Fibroblast of lung (primary cell): Measurements from ENCODE around the gene CYB561D2. TPM values are rescaled to one million over a fixed set of nuclear protein-coding genes. Genes with fewer than 3 reads are reported as not detected.

Experiments used
- DNase-seq, 2 donors: peaks; one replicate each; pipeline versions ENCODE4 v3.0.0 to v3.0.0-alpha.2; 2010; ENCODE audit warnings: low read depth in 2 of 2
- H2AFZ ChIP-seq: 2 replicates; pipeline ENCODE4 v1.5.1; 2012; ENCODE audit warnings: low read length, control low read depth, inconsistent platforms
- H3K27ac ChIP-seq: 2 replicates; pipeline ENCODE4 v1.5.1; 2011; ENCODE audit warnings: low read length, control low read depth; ENCODE audit not compliant: insufficient read depth
- H3K27me3 ChIP-seq: 2 replicates; pipeline ENCODE4 v1.5.1; 2011; ENCODE audit warnings: mild to moderate bottlenecking, low read length; ENCODE audit not compliant: control insufficient read depth, insufficient read depth
- H3K36me3 ChIP-seq: 2 replicates; pipeline ENCODE4 v1.5.1; 2011; ENCODE audit warnings: low read length; ENCODE audit not compliant: control insufficient read depth, insufficient read depth
- H3K4me1 ChIP-seq: 2 replicates; pipeline ENCODE4 v1.5.1; 2011; ENCODE audit warnings: low read length; ENCODE audit not compliant: control insufficient read depth, insufficient read depth; ENCODE audit errors: extremely low read depth
- H3K4me2 ChIP-seq: 2 replicates; pipeline ENCODE4 v1.5.1; 2011; ENCODE audit warnings: low read length, control low read depth; ENCODE audit not compliant: insufficient read depth; ENCODE audit errors: extremely low read depth
- H3K4me3 ChIP-seq, 4 experiments: fragments of 200-600 bp in 1 of 4; sonication (generic) in 1 of 4; replicated peaks in 1 of 4; 2 replicates each; pipeline ENCODE4 v1.5.1; 2011 to 2016; ENCODE audit warnings: low read length in 4 of 4, low read depth in 3 of 4, mild to moderate bottlenecking in 3 of 4, control low read depth in 2 of 4, inconsistent platforms in 1 of 4, mixed read lengths in 1 of 4; ENCODE audit not compliant: insufficient read depth in 1 of 4; ENCODE audit errors: control extremely low read depth in 1 of 4
- H3K79me2 ChIP-seq: 2 replicates; pipeline ENCODE4 v1.5.1; 2012; ENCODE audit warnings: mild to moderate bottlenecking, low read length, inconsistent platforms; ENCODE audit not compliant: control insufficient read depth, insufficient read depth
- H3K9ac ChIP-seq: 2 replicates; pipeline ENCODE4 v1.5.1; 2011; ENCODE audit warnings: mild to moderate bottlenecking, low read length, control low read depth; ENCODE audit not compliant: insufficient read depth
- H3K9me3 ChIP-seq: 2 replicates; pipeline ENCODE4 v1.5.1; 2012; ENCODE audit warnings: low read depth, low read length; ENCODE audit not compliant: control insufficient read depth, insufficient read depth
- H4K20me1 ChIP-seq: 2 replicates; pipeline ENCODE4 v1.5.1; 2011; ENCODE audit warnings: low read length; ENCODE audit not compliant: control insufficient read depth, insufficient read depth; ENCODE audit errors: extremely low read depth
- EZH2 ChIP-seq: IDR thresholded peaks from 2 replicates; pipeline ENCODE4 v1.5.1; 2012; ENCODE audit warnings: low read length, control low read depth, mild to moderate bottlenecking; ENCODE audit errors: missing control alignments
- polyA plus RNA-seq, 2 donors: library from polyadenylated mRNA; depleted of rRNA in 1 of 2; stranded (reverse) in 1 of 2; unstranded in 1 of 2; fragments of >200 nt; gene quantifications; 2 replicates each; pipeline ENCODE4 v1.2.1, GENCODE V29; 2011 to 2012; ENCODE audit warnings: missing spikeins in 1 of 2
- total RNA-seq: library from RNA; depleted of rRNA; stranded (reverse); fragments of >200 nt; gene quantifications from 2 replicates; pipeline ENCODE4 v1.2.1, GENCODE V29; 2014
- TF ChIP-seq, protein P1 (sequence below), 2 donors: IDR thresholded peaks in 1 of 2; conservative IDR thresholded peaks in 1 of 2; 1 replicate in 1 of 2; 2 replicates in 1 of 2; pipeline ENCODE4 v1.5.1; 2011 to 2012; ENCODE audit warnings: low read length in 2 of 2, control low read depth in 1 of 2, inconsistent platforms in 1 of 2, low read depth in 1 of 2, mild to moderate bottlenecking in 1 of 2

The CYB561D2 gene
- total and polyA plus RNA-seq, 2 donors (not counting 1 experiment from before 2014, with no cell fraction given): 16.4 to 28.6 TPM

DNA sequence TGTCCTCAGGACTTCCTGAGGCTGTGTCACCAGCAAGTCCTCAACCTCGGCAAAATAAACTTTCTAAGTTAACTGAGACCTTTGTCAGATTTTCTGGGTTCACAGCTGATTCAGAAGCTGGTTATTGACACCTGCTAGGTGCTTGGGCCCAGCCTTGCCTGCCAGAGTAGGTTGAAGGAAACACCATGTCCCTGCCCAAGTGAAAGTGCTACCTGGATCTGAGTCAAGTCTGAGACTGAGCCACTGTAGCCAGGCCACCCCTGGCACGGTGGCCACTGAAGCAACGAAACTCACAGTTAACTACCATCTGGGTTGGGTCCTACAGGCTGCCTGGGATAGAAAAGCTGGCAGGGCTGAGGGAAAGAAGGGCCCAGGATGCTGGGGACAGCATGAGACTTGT lies 36.3 kb upstream of the CYB561D2 start:
- H3K4me3 ChIP-seq: no peak overlapping the region
- no peak overlapping the region for H3K9ac ChIP-seq
- no peaks in the 10 kb centered on the region for H3K9me3 ChIP-seq
- no peaks in the 10 kb centered on the region for H3K27me3 ChIP-seq
- no peak overlapping the region for H3K4me2 ChIP-seq
- H3K4me1 ChIP-seq: peaks cover 2% of the 10 kb centered on the region
- DNase-seq: no peak
- H3K79me2 ChIP-seq: peaks cover 11% of the 10 kb centered on the region
- TF ChIP-seq EZH2: no peak
- TF ChIP-seq, protein P1, sequence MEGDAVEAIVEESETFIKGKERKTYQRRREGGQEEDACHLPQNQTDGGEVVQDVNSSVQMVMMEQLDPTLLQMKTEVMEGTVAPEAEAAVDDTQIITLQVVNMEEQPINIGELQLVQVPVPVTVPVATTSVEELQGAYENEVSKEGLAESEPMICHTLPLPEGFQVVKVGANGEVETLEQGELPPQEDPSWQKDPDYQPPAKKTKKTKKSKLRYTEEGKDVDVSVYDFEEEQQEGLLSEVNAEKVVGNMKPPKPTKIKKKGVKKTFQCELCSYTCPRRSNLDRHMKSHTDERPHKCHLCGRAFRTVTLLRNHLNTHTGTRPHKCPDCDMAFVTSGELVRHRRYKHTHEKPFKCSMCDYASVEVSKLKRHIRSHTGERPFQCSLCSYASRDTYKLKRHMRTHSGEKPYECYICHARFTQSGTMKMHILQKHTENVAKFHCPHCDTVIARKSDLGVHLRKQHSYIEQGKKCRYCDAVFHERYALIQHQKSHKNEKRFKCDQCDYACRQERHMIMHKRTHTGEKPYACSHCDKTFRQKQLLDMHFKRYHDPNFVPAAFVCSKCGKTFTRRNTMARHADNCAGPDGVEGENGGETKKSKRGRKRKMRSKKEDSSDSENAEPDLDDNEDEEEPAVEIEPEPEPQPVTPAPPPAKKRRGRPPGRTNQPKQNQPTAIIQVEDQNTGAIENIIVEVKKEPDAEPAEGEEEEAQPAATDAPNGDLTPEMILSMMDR (conservative IDR thresholded peaks at IDR 0.05 in 1 of 2, IDR thresholded peaks at IDR 0.05 in 1 of 2; ENCODE audit: low read depth in 1 of 2, low read length in 2 of 2): no peak
- H2AFZ ChIP-seq: no peak overlapping the region
- peaks cover 16% of the 10 kb centered on the region for H3K36me3 ChIP-seq
- H4K20me1 ChIP-seq: no peaks in the 10 kb centered on the region
- H3K27ac ChIP-seq: no peak overlapping the region

- no peak overlapping the region for H3K9ac ChIP-seq
- no peaks in the 10 kb centered on the region for H3K9me3 ChIP-seq
- peaks cover 2% of the 10 kb centered on the region for H3K4me1 ChIP-seq
- no peak for DNase-seq
- H3K4me3 ChIP-seq: no peak overlapping the region
- peaks cover 15% of the 10 kb centered on the region for H3K79me2 ChIP-seq
- H3K4me2 ChIP-seq: no peak overlapping the region
- no peak overlapping the region for H2AFZ ChIP-seq
- TF ChIP-seq EZH2: no peak
- TF ChIP-seq, protein P1 (conservative IDR thresholded peaks at IDR 0.05 in 1 of 2, IDR thresholded peaks at IDR 0.05 in 1 of 2; ENCODE audit: low read depth in 1 of 2, low read length in 2 of 2): no peak
- H3K27me3 ChIP-seq: no peaks in the 10 kb centered on the region
- no peak overlapping the region for H3K27ac ChIP-seq
- no peaks in the 10 kb centered on the region for H4K20me1 ChIP-seq
- peaks cover 18% of the 10 kb centered on the region for H3K36me3 ChIP-seq
Observed at GRCh38 chr3:50314816-50315215, 35.8 kb upstream of the CYB561D2 start.

DNA sequence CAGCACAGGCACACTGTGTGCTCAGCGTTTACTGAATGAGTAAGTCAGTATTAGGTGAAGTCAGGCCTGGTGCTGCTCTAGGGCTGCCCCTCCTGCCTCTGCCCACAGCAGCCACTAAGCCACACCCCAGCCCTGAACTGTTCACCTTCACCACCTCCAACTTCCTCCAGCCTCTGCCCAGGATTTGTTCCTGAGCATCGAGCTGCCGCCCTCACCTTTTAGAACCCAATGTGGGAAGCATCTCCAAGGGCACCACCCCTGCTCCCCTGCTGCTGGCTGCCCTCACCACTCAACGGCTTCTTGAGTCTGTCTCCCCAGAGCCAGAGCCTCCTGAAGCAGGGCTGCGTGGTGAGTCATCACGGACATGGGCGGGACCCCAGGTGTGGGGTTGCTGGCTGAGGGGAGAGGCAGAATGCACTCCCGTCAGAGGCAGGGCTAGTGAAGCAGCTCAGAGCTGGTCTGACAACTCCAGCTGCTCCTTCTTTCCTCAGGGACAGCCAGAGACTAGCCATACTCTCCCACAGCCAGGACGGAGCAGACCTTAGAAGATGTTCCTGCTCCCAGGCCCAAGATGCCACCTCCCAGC lies 33.9 kb upstream of the CYB561D2 start:
- H3K27me3 ChIP-seq: no peaks in the 10 kb centered on the region
- H2AFZ ChIP-seq: no peak overlapping the region
- H3K4me3 ChIP-seq: no peak overlapping the region
- no peak overlapping the region for H3K27ac ChIP-seq
- H3K79me2 ChIP-seq: peaks cover 23% of the 10 kb centered on the region
- H3K9me3 ChIP-seq: no peaks in the 10 kb centered on the region
- H3K4me1 ChIP-seq: peaks cover 5% of the 10 kb centered on the region
- no peaks in the 10 kb centered on the region for H4K20me1 ChIP-seq
- no peak overlapping the region for H3K9ac ChIP-seq
- no peak overlapping the region for H3K4me2 ChIP-seq
- TF ChIP-seq, protein P1 (conservative IDR thresholded peaks at IDR 0.05 in 1 of 2, IDR thresholded peaks at IDR 0.05 in 1 of 2; ENCODE audit: low read depth in 1 of 2, low read length in 2 of 2): no peak
- no peak for TF ChIP-seq EZH2
- H3K36me3 ChIP-seq: peaks cover 18% of the 10 kb centered on the region
- DNase-seq: peak in 1 of 2 donors; percentile 79
